ENCODE results near the gene PCDHAC1.

PCDHAC1 gene

DNA sequence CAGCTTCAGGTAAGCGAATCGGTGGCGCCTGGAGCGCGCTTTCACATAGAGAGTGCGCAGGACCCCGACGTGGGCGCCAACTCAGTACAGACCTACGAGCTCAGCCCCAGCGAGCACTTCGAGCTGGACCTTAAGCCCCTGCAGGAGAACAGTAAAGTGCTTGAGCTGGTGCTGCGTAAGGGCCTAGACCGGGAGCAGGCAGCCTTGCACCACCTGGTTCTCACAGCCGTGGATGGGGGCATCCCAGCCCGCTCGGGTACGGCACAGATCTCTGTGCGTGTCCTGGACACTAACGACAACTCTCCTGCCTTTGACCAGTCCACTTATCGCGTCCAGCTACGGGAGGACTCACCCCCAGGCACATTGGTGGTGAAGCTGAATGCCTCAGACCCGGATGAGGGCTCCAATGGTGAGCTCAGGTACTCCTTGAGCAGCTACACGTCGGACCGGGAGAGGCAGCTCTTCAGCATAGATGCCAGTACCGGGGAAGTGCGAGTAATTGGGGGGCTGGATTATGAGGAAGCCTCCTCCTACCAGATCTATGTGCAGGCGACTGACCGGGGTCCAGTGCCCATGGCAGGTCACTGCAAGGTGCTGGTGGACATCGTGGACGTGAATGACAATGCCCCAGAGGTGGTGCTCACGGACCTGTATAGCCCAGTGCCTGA is 41.3 kb downstream of the PCDHAC1 start:
- no peak for DNase-seq

- no peak for DNase-seq
Observed at GRCh38 chr5:140969880-140970279, 43.8 kb downstream of the PCDHAC1 start.

- no peak for DNase-seq
Observed at GRCh38 chr5:140973550-140973949, 47.5 kb downstream of the PCDHAC1 start.

GRCh38 chr5:140977003-140977402 is 50.9 kb downstream of the PCDHAC1 start:
- peak; percentile 10 for DNase-seq

GRCh38 chr5:140978260-140978659 is 52.2 kb downstream of the PCDHAC1 start:
- no peak for DNase-seq

GRCh38 chr5:140978983-140979382 is 52.9 kb downstream of the PCDHAC1 start:
- no peak for DNase-seq

All from OCI-M1 (cell line).